Hematopoietic multipotent progenitor cell treated with erythropoietin and hydrocortisone succinate and interleukin-3 and kit ligand, for 17 days (in vitro differentiated cells): ENCODE data around the gene KLHDC7A.

Source experiments
- DNase-seq: peaks from one replicate; pipeline ENCODE4 v3.0.0-alpha.2; 2015; ENCODE audit warnings: low spot score

KLHDC7A gene

DNA sequence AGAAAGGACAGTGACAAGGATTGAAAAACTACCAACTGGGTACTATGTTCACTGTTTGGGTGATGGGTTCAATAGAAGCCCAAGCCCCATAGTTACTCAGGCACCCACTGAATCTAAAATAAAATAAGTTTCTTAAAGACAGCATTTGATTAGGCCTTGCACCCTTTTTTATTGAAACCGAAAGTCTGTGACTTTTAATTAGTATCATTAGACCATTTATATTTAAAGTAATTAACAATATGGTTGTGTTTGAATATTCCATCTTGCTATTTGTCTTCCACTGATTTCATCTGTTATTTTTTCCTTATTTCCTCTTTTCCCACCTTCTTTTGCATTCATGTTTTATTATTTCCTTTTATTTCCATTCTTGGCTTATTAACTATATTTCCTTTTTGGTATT, 27.4 kb downstream of the KLHDC7A start:
- no peak for DNase-seq

DNA sequence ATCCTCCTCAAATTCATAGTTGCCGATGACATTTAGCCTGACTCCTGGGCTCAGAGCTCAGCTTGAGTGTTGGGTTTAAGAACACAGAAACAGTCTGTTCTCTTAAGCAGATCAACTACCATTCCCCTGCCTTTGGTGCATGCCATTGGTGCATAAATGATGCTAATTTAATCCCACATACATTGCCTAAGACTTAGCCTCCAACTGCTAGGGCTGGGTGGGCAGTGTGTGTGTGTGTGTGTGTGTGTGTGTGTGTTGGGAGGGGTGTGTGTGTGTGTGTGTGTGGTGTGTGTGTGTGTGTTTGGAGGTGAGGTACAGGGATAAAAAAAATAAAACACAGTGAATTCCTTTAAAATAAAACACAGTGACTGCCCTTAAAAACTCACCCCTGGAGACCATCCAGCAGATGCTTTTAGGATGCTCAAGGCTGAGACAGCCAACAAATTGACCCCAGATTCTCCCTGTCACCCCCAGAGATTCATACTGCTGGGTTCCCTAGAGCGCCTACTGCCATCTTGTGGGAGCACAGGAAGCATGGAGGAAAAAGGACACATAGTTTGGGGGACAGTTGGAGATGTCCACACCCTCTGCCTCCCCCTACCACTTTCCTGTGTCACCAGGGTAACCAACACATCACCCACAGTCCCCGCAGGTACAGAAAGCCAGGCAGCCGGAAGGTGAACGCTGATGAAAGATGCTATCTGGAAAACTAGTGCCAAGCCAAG, 30.6 kb downstream of the KLHDC7A start:
- DNase-seq: no peak

DNA sequence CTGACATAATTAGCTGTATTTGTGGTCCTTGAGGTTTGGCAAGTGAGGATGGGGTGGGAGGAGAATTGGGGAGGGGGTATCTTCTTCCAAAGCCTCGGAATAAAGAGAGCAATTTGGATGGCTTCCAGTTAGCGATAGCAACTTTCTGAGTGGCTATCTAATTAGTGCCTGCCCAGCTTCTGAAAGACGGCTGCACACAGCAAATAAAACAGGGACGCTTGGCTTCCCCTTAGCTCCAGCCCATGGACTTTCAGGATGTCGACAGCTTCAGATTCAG, 31.1 kb downstream of the KLHDC7A start:
- DNase-seq: no peak

GRCh38 chr1:18512883-18513282, 32.2 kb downstream of the KLHDC7A start:
- DNase-seq: no peak

GRCh38 chr1:18513995-18514394, 33.3 kb downstream of the KLHDC7A start:
- no peak for DNase-seq

- no peak for DNase-seq
Observed at GRCh38 chr1:18515120-18515667, 34.5 kb downstream of the KLHDC7A start.

GRCh38 chr1:18516473-18516872, 35.7 kb downstream of the KLHDC7A start:
- DNase-seq: no peak

- no peak for DNase-seq
Observed at GRCh38 chr1:18526436-18527275, 45.9 kb downstream of the KLHDC7A start.

DNA sequence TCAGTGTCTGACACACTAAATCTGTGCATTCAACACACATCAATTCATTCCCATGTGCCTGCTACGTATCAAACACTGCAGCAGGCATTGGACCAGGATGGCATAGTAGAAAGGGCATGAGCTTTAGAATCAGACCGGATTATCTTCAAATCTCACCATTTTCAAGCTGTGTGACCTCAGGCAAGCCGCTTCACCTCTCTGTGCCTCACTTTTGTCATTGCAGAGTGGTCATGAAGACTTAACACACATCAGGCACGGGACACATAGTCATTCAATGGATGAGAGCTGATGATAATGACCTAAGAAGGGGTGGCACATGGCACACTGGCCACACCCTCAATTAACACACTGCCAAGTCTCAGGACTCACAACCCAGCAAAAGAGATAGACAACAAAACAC, 46.8 kb downstream of the KLHDC7A start:
- DNase-seq: no peak

DNA sequence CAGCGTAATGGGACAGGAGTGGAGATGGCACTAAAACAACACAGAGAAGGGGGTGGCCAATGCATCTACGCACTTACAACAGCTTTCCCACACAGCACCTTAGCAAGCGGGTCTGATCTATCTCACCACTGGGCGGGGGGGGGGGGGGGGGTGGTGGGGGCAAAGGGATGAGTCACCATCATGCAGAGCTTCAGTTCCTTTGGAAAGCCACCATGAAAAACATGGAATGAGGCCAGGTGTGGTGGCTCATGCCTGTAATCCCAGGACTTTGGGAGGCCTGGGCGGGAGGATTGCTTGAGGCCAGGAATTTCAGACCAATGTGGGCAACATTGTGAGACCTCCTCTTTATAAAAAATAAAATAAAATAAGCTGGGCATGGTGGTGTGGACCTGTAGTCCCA, 47.2 kb downstream of the KLHDC7A start:
- DNase-seq: no peak

- no peak for DNase-seq
Observed at GRCh38 chr1:18528616-18529015, 47.9 kb downstream of the KLHDC7A start.

GRCh38 chr1:18529714-18530113, 49.0 kb downstream of the KLHDC7A start:
- no peak for DNase-seq

DNA sequence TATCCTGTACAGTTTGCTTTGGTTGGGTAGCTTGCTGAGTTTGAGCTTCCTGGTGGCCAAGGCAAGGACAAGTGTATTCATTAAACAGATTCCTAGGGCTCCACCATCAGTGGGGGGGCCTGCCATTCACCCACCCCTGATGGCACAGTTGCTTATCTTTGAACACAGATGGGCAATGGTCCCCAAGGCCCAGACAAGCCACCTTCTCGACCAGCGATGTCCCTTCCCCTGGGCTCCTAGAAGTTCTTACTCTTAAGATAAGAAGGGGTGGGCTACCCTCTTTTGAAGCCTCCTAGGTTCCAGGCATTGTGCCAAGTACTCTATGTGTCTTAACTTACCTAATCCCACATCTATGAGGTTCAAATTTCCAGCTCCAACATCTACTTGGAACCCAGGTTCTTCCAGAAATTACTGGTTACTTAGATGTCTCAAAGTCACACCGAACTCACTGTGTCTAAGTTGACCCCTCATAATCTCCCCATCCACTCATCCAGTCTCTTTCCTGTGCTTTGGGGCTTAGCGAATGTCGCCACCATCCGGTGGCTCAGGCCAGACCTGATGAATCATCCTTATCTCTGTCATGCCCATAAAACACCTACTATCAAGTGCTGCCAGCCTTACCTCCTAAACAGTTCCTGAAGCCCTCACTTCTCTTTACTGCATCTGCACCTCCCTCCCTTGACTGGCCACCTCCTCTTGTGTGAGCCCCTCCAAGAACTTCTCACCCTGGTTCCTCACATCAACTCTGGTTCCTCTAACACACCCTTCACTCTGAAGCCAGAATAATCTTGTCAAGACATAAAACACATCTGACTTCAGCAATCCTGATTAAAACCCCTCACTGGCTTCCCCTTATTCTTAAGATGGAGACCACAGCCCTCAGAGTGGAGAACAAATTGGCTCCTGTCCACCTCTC, 50.1 kb downstream of the KLHDC7A start:
- DNase-seq: no peak

GRCh38 chr1:18531503-18531845, 50.7 kb downstream of the KLHDC7A start:
- DNase-seq: no peak

- no peak for DNase-seq
Observed at GRCh38 chr1:18532390-18533170, 51.9 kb downstream of the KLHDC7A start.

DNA sequence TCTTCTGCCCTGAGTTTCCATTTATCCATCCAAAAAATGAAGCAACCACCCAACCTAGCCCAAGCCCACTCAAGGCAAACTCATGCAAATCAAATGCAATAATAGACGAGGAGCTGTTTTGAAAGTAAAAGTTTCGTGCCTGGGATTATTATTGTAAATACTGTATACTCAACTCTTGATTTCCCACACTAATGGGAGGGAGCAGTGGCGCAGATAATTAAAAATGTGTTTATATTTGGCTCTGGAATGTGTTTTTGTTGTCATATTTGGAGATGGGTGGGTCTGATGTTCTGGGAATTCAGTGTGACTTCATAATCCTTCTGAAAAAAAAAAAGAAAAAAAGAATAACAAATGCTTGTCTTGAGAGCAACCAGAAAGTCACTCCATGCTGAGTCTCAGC, 52.5 kb downstream of the KLHDC7A start:
- DNase-seq: no peak

DNA sequence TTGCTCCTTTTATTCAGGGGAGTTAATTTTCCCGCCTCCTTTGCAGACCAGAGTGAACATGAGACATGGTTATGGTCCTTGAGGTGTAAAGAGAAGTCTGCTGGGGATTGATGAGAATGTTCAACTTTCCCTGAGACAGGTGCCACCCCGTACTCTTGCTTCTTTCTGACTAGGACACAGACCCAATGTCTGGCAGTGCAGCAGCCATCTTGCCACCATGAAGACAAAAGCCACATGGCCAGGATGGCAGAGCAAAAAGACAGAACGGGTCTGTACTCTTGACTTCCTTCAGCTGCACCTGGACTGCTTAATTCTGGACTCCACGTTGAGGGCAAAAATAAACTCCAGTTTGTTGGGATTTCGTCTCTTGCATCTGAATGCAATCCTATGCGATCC, 54.1 kb downstream of the KLHDC7A start:
- no peak for DNase-seq
